Panc1 (cell line): ENCODE data around the gene HMMR. TPM values are rescaled to one million over a fixed set of nuclear protein-coding genes. Genes with fewer than 3 reads are reported as not detected.

ENCODE experiments used
- ATAC-seq: fragments of 200-7000 bp; cut with Tn5 transposase; 2 replicates; pipeline ENCODE4 v1.9.1; 2020; ENCODE audit warnings: mild to moderate bottlenecking, moderate library complexity
- BruUV-seq: library from RNA; stranded (reverse); fragments of 400-500 nt; replicated peaks from 2 replicates; lab custom pipeline; 2021; lab: Mats Ljungman, UMichigan
- CTCF ChIA-PET: fragments of 300-600 bp; sonication (Branson Sonifier 250); formaldehyde crosslinking; loops from one replicate; lab custom pipeline; 2022; ENCODE audit warnings: antibody characterized with exemption; lab: Charles Lee
- POLR2A ChIA-PET: fragments of 300-600 bp; sonication (Branson Sonifier 250); formaldehyde crosslinking; loops from one replicate; lab custom pipeline; 2022; ENCODE audit warnings: antibody characterized with exemption; lab: Charles Lee
- DNase-seq: peaks from one replicate; pipeline ENCODE4 v3.0.0-alpha.2; 2010; ENCODE audit warnings: low read depth, low spot score
- H3K27ac ChIP-seq: 2 replicates; pipeline ENCODE4 v1.5.1; 2011; ENCODE audit warnings: mild to moderate bottlenecking, low read length, inconsistent platforms
- H3K27me3 ChIP-seq: fragments of 200-500 bp; sonication (Bioruptor generic); 2 replicates; pipeline ENCODE4 v1.6.0; 2014; ENCODE audit warnings: low read length, inconsistent platforms; ENCODE audit not compliant: control insufficient read depth, insufficient read depth
- H3K36me3 ChIP-seq: fragments of 200-500 bp; sonication (Bioruptor generic); 2 replicates; pipeline ENCODE4 v1.5.1; 2014; ENCODE audit warnings: inconsistent platforms, mild to moderate bottlenecking, low read length, moderate library complexity; ENCODE audit not compliant: control insufficient read depth, insufficient read depth
- H3K4me1 ChIP-seq: 2 replicates; pipeline ENCODE4 v1.5.1; 2011; ENCODE audit warnings: inconsistent platforms, mild to moderate bottlenecking, low read length, moderate library complexity; ENCODE audit not compliant: control insufficient read depth, insufficient read depth
- H3K4me3 ChIP-seq, 2 experiments: 2 replicates each; pipeline ENCODE4 v1.5.1; 2011 to 2012; ENCODE audit warnings: low read depth in 2 of 2, low read length in 2 of 2, mild to moderate bottlenecking in 2 of 2, inconsistent platforms in 1 of 2, moderate library complexity in 1 of 2
- H3K9me3 ChIP-seq: fragments of 200-500 bp; sonication (Bioruptor generic); 2 replicates; pipeline ENCODE4 v1.5.1; 2014; ENCODE audit warnings: low read depth, mild to moderate bottlenecking, inconsistent platforms, low read length, moderate library complexity; ENCODE audit not compliant: control insufficient read depth, insufficient read depth
- POLR2AphosphoS5 ChIP-seq: IDR thresholded peaks from 2 replicates; pipeline ENCODE4 v1.6.1; 2012; ENCODE audit warnings: mild to moderate bottlenecking, low read depth, low read length, moderate library complexity
- REST ChIP-seq, 2 experiments: IDR thresholded peaks; 2 replicates each; pipeline ENCODE4 v1.6.1; 2011 to 2012; ENCODE audit warnings: low read depth in 2 of 2, control low read depth in 1 of 2, low read length in 1 of 2, mild to moderate bottlenecking in 1 of 2, moderate library complexity in 1 of 2; ENCODE audit not compliant: insufficient read depth in 1 of 2
- SIN3A ChIP-seq: IDR thresholded peaks from 2 replicates; pipeline ENCODE4 v1.6.1; 2012; ENCODE audit warnings: low read depth, mild to moderate bottlenecking, low read length, moderate library complexity, borderline replicate concordance; ENCODE audit not compliant: insufficient read depth
- TCF7L2 ChIP-seq: IDR thresholded peaks from 2 replicates; pipeline ENCODE4 v1.6.1; 2011; ENCODE audit warnings: mild to moderate bottlenecking, low read depth, low read length, inconsistent platforms
- in situ Hi-C: cut with HindIII; loops from 2 replicates; pipeline ENCODE4 v1.10.0; 2016; ENCODE audit warnings: low sequenced_read_pairs, low pct_unique_long_range_greater_than_20kb
- intact Hi-C: fragments of 100-400 bp; cut with micrococcal nuclease; formaldehyde crosslinking; loops from one replicate; pipeline ENCODE4 v1.10.0; 2022; ENCODE audit not compliant: unreplicated experiment
- total RNA-seq: library from RNA; stranded (reverse); gene quantifications from one replicate; pipeline ENCODE4 v1.2.1, GENCODE V29; 2021; ENCODE audit not compliant: unreplicated experiment
- TF ChIP-seq, protein P1 (sequence below): fragments of 450-650 bp; IDR thresholded peaks from 2 replicates; pipeline ENCODE4 v1.5.1; 2017; ENCODE audit warnings: mild to moderate bottlenecking

The HMMR gene
- total RNA-seq, 1 experiment from 2014 or later: 42.5 TPM

- ATAC-seq (no peak), DNase-seq (no peak)
- Histone ChIP-seq H3K36me3 (peaks cover 40% of the 10 kb centered on the region), H3K9me3 (no peaks in the 10 kb centered on the region), H3K27ac (no peak overlapping the region), H3K4me1 (no peaks in the 10 kb centered on the region), H3K4me3 (no peak overlapping the region), H3K27me3 (no peaks in the 10 kb centered on the region)
- in situ Hi-C loops (no loop called here), intact Hi-C loops (no loop called here)
- no peak for TF ChIP-seq TCF7L2
- TF ChIP-seq, protein P1, sequence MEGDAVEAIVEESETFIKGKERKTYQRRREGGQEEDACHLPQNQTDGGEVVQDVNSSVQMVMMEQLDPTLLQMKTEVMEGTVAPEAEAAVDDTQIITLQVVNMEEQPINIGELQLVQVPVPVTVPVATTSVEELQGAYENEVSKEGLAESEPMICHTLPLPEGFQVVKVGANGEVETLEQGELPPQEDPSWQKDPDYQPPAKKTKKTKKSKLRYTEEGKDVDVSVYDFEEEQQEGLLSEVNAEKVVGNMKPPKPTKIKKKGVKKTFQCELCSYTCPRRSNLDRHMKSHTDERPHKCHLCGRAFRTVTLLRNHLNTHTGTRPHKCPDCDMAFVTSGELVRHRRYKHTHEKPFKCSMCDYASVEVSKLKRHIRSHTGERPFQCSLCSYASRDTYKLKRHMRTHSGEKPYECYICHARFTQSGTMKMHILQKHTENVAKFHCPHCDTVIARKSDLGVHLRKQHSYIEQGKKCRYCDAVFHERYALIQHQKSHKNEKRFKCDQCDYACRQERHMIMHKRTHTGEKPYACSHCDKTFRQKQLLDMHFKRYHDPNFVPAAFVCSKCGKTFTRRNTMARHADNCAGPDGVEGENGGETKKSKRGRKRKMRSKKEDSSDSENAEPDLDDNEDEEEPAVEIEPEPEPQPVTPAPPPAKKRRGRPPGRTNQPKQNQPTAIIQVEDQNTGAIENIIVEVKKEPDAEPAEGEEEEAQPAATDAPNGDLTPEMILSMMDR: no peak
- no peak for TF ChIP-seq POLR2AphosphoS5
- TF ChIP-seq SIN3A: no peak
- no peak for TF ChIP-seq REST (IDR thresholded peaks at IDR 0.05; ENCODE audit: insufficient read depth in 1 of 2, low read depth in 2 of 2, low read length in 1 of 2)
- ChIA-PET POLR2A (no interaction called here), CTCF (no interaction called here)
- BruUV-seq: no TSS peak
Observed at GRCh38 chr5:163447191-163447590, 13.2 kb upstream of the HMMR start.

DNA sequence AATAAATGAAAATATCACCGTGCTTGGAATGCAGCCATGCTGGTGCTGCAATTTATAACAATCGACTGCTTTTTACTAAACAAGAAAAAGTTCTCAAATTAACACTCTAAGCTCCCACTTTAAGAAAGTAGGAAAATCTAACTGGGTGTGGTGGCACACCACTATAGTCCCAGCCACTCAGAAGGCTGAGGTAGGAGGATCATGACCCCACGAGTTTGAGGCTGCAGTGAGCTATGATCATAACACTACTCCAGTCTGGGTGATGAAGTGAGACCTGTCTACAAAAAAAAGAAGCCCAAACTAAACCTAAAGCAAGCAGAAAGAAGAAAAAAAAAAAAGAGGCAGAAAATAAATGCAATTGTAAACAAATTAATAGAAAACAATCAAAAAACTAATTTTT is 12.6 kb upstream of the HMMR start:
- intact Hi-C loops: no loop called here
- Histone ChIP-seq H3K4me1 (no peaks in the 10 kb centered on the region), H3K9me3 (no peaks in the 10 kb centered on the region), H3K27ac (no peak overlapping the region), H3K4me3 (no peak overlapping the region), H3K27me3 (no peaks in the 10 kb centered on the region), H3K36me3 (peaks cover 39% of the 10 kb centered on the region)
- ChIA-PET POLR2A (no interaction called here), CTCF (no interaction called here)
- no peak for ATAC-seq
- in situ Hi-C loops: no loop called here
- no peak for DNase-seq
- no TSS peak for BruUV-seq
- TF ChIP-seq SIN3A: no peak
- TF ChIP-seq REST (IDR thresholded peaks at IDR 0.05; ENCODE audit: insufficient read depth in 1 of 2, low read depth in 2 of 2, low read length in 1 of 2): no peak
- TF ChIP-seq, protein P1: no peak
- no peak for TF ChIP-seq POLR2AphosphoS5
- no peak for TF ChIP-seq TCF7L2
